ENCODE measurements around the gene INF2.
"Not testable (repeated sequence)": the region's sequence is repeated elsewhere in the genome, so short reads cannot be mapped to it uniquely, and the experiment has no call there.

The INF2 gene

GRCh38 chr14:104657101-104657524 lies 32.3 kb upstream of the INF2 start:
- DNase-seq (ENCODE audit: low read depth, low spot score), result no peak

GRCh38 chr14:104657563-104658324 lies 31.7 kb upstream of the INF2 start:
- DNase-seq (ENCODE audit: low read depth, low spot score), result no peak

DNA sequence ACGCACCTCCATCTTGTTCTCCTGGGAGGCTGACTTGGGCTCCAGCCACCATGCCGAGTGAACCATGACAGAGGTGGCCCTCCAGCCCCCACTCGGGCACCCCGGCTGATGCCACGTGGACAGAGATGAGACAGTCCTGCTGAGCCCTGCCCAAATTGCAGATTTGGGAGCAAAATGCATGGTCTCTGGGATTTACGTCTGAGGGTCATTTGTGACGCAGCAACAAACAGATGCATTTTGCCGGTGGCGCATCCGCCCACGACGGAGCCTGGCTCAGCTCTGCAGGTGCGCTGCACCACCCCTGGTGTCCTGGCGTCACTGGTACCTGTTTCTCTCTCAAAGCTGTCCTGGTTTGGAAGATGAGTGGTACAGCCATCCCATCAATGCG lies 31.1 kb upstream of the INF2 start:
- DNase-seq (ENCODE audit: low read depth, low spot score), result no peak

DNA sequence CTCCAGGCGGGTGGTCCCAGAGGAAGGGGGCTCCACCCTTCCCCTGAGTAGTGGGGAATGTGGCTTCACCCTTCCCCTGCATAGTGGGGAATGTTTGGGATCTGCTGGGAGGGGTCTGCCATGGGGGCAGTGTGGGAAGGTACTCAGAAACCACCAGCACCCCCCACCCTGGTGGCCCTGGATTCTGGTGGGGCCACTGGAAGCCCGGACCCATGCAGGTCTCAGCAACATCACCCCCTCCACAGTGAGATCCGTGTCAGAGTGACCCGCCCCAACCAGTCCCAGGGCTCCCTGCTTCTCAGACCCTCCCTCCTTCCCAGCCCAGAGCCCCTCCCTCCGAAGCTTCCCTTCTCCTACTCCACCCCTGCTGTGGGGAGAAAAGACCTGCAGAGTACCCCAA lies 30.3 kb upstream of the INF2 start:
- no peak for DNase-seq (ENCODE audit: low read depth, low spot score)

- no peak for DNase-seq (ENCODE audit: low read depth, low spot score)
Measured at GRCh38 chr14:104659764-104660523, 29.5 kb upstream of the INF2 start.

GRCh38 chr14:104660597-104660996 lies 28.8 kb upstream of the INF2 start:
- DNase-seq (ENCODE audit: low read depth, low spot score), result no peak

- DNase-seq (ENCODE audit: low read depth, low spot score), result no peak
Measured at GRCh38 chr14:104661086-104661485, 28.3 kb upstream of the INF2 start.

DNA sequence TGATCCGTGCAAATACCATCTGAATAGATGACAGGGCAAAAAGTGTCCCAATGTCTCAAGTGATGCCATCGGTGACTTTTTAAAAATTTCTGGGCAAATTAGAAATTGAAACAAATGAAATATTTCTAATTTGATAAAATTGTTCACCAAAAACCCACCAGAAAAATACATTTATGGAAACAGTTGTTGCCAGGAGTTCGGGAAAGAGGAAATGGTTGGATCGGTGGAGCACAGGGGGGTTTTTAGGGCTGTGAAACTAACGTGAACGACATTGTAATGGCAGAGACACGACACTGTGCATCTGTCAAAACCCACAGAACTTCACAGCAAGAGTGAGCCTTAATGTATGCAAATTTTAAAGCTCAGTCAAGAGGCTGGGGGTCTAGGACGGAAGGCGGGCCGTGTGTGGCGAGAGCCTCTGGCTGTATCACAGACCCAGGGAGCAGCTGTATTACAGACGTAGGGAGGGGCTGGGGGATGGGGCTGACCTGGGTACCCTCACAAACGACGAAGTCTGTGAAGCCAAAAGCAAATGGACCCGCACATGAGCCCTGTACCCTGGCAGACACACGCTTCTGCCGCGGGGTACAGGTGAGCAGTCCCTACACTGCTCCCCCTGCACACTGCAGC lies 27.8 kb upstream of the INF2 start:
- DNase-seq (ENCODE audit: low read depth, low spot score), result not testable (repeated sequence)

DNA sequence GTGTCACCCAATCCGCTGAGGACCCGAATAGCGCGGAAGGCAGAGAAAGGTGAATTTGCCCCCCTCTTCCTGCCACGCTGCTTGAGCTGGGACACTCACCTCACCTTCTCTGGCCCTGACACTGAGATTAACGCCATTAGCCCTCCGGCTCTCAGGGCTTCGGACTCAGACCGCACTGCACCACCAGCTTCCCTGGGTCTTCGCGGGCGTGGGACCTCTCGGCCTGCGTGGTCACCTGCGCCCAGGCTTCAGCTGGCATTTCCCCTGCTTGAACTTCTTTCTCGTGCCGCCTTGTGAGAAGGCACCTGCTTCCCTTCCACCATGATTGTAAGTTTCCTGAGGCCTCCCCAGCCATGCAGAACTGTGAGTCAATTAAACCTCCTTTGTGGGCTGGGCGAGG lies 26.9 kb upstream of the INF2 start:
- not testable (repeated sequence) for DNase-seq (ENCODE audit: low read depth, low spot score)

DNA sequence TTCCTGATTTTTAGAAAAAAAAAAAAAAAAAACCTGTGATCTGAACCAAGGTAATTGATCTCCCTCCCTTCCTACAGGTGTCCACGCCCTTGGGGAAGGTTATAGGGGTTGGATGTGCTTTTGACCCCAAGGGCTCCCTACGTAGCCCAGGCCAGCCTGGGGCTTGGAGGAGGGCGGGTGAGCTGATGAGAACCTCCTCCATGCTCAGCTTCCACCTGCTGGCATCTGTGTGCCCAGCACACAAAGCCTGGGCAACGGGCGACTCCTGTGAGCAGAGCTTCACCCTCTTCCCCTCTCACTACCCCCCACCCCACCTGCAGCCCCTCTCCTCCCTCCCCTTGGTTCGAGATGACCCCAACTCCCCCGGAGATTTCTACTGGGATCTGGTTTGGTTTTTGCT lies 25.3 kb upstream of the INF2 start:
- DNase-seq (ENCODE audit: low read depth, low spot score), result no peak

GRCh38 chr14:104664588-104664987 lies 24.8 kb upstream of the INF2 start:
- no peak for DNase-seq (ENCODE audit: low read depth, low spot score)

- DNase-seq (ENCODE audit: low read depth, low spot score), result no peak
Measured at GRCh38 chr14:104665114-104665656, 24.2 kb upstream of the INF2 start.

GRCh38 chr14:104665657-104666522 lies 23.5 kb upstream of the INF2 start:
- no peak for DNase-seq (ENCODE audit: low read depth, low spot score)

DNA sequence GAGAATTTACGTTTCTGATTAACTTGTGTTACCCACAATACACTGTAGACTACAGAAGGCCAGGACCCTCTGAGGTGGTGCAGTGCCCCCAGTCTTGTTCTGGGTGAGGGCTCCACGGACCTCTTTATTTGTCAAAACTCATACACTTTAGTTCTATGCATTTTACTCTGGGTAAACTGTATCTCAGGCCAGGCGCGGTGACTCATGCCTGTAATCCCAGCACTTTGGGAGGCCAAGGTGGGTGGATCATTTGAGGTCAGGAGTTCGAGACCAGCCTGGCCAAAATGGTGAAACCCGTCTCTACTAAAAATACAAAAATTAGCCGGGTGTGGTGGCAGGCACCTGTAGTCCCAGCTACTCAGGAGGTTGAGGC lies 22.9 kb upstream of the INF2 start:
- not testable (repeated sequence) for DNase-seq (ENCODE audit: low read depth, low spot score)

- DNase-seq (ENCODE audit: low read depth, low spot score), result no peak
Measured at GRCh38 chr14:104666981-104667380, 22.4 kb upstream of the INF2 start.

DNA sequence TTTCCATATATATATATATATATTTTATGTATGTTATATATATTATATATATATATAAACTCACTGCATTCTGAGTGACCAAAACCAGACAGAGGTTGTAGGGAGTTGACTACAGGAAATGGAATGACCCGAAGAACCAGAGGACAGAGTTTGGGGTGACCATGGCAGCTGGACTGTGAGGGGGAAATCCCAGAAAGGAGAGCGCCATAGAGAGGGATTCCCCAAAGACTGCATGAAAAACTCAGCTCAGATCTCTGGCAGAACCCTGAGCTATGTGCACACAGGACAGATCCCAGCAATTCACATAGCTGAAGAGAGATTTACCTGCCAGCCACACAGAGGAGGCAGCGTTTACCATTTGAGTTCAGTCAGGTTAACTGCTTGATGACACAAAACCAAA lies 19.7 kb upstream of the INF2 start:
- DNase-seq (ENCODE audit: low read depth, low spot score), result no peak

- not testable (repeated sequence) for DNase-seq (ENCODE audit: low read depth, low spot score)
Measured at GRCh38 chr14:104671330-104671977, 18.0 kb upstream of the INF2 start.

GRCh38 chr14:104672119-104672518 lies 17.3 kb upstream of the INF2 start:
- DNase-seq (ENCODE audit: low read depth, low spot score), result not testable (repeated sequence)

- no peak for DNase-seq (ENCODE audit: low read depth, low spot score)
Measured at GRCh38 chr14:104673481-104673880, 15.9 kb upstream of the INF2 start.

DNA sequence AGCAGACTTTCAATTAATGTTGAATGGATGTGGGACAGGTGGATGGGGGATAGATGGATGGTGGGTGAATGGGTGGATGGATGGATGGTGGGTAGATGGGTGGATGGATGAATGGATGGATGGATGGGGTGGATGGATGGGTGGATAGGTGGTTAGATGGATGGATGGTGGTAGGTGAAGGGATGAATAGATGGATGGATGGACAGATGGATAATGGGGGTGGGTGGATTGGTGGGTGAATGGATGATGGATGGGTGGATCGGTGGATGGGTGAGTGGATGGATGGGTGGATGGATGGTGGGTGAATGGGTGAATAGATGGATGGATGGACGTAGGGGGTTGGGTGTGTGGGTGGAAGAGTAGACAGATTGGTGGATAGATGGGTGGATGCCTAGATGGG lies 14.0 kb upstream of the INF2 start:
- no peak for DNase-seq (ENCODE audit: low read depth, low spot score)

DNA sequence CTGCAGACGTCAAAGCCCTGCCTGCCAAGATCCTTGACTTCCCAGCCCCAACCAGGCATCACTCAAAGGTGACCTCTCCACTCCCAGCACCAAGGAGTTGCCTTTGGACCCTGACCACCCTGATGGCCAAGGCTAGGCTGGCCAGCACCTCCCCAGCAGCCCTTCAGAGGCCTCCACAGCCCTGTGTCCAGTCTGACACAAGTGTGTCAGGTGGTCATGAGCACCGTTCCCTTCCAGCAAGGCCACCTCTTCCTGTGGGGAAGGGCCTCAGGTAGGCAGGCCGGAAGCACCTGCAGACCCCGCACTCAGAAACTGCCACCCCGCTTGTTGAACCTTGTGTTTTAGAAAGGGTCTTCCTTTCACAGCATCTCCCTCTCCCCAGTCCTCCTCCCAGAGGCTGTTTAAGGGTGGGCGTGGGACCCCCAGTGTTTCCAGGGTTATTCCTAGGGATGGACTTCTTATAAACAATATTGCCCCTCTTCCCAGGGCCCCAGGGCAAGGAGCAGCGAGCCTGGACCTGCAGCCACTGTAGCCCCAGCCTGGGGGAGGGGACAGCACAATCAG lies 13.2 kb upstream of the INF2 start:
- no peak for DNase-seq (ENCODE audit: low read depth, low spot score)

Data from smooth muscle cell of the brain vasculature (primary cell).